Ovary (tissue), 9 donors: ENCODE measurements around the gene HPS6. TPM values are rescaled to one million over a fixed set of nuclear protein-coding genes. Genes with fewer than 3 reads are reported as not detected.

ENCODE experiments used
- DNase-seq, 5 donors: peaks; one replicate each; pipeline ENCODE4 v3.0.0-alpha.2; 2019 to 2020
- H3K27ac ChIP-seq, 2 donors: fragments of 200-600 bp; one replicate each; pipeline versions ENCODE4 v1.5.1 to v1.8.0; 2019 to 2022
- H3K27me3 ChIP-seq: fragments of 200-600 bp; one replicate; pipeline ENCODE4 v1.8.0; 2022
- H3K36me3 ChIP-seq: fragments of 200-600 bp; sonication (generic); one replicate; pipeline ENCODE4 v1.5.1; 2019
- H3K4me1 ChIP-seq: one replicate; pipeline ENCODE4 v1.8.1; 2013; ENCODE audit warnings: mild to moderate bottlenecking, moderate library complexity; ENCODE audit not compliant: insufficient read depth
- H3K4me3 ChIP-seq: fragments of 200-600 bp; sonication (generic); one replicate; pipeline ENCODE4 v1.5.1; 2017
- H3K9me3 ChIP-seq, 2 donors: fragments of 200-600 bp in 1 of 2; sonication (generic) in 1 of 2; one replicate each; pipeline versions ENCODE4 v1.5.1 to v1.8.1; 2013 to 2019; ENCODE audit warnings: mild to moderate bottlenecking in 1 of 2, moderate library complexity in 1 of 2
- EP300 ChIP-seq: sonication (generic); formaldehyde crosslinking; IDR thresholded peaks from one replicate; pipeline ENCODE4 v1.6.1; 2017; ENCODE audit warnings: antibody characterized with exemption
- POLR2A ChIP-seq: fragments of 450-650 bp; IDR thresholded peaks from one replicate; pipeline ENCODE4 v1.6.1; 2017; ENCODE audit warnings: antibody characterized with exemption, mild to moderate bottlenecking, moderate library complexity
- WGBS, 3 donors: extraction: QIAGEN DNeasy Blood & Tissue Kit in 1 of 3; methylation state at CpG; one replicate each; pipeline versions ENCODE4 v1.1.5 to v1.1.7; 2013 to 2017; 5-methylcytosine and 5-hydroxymethylcytosine counted together
- intact Hi-C, 4 donors: fragments of 100-400 bp; cut with DNase I; formaldehyde crosslinking; loops; one replicate each; pipeline versions ENCODE4 v1.11.0 to v1.15.1; 2022 to 2023
- polyA plus RNA-seq, 2 donors: library from polyadenylated mRNA; stranded (reverse); fragments of 200-250 nt in 1 of 2; fragments of 350-450 nt in 1 of 2; fragmentation: Illumina TruSeq in 1 of 2; extraction: RNeasy Lipid Tissue Mini Kit (QIAGEN cat#74804) in 1 of 2; gene quantifications; one replicate each; pipeline ENCODE4 v1.2.3, GENCODE V29; 2013 to 2014
- total RNA-seq, 7 donors: library from RNA; depleted of rRNA in 2 of 7; stranded (reverse); fragments of >200 nt in 2 of 7; fragmentation: NEBNext Ultra II Directional in 3 of 7; extraction: Animal tissue kit (Norgen Biotek cat#: 25700) in 3 of 7; gene quantifications; one replicate each; pipeline versions ENCODE4 v1.1.0 to v1.2.4, GENCODE V29; 2016 to 2023
- TF ChIP-seq, protein P1 (sequence below), 3 donors: fragments of 450-650 bp in 2 of 3; fragments of 200-600 bp in 1 of 3; IDR thresholded peaks; one replicate each; pipeline versions ENCODE4 v1.5.1 to v1.8.0; 2016 to 2022; ENCODE audit warnings: antibody characterized with exemption in 3 of 3, mild to moderate bottlenecking in 1 of 3
- donor health status: DM: no; HTN: no; CAD: no; lungs with moderate emphysema.
- donor health status: DM: no; HTN: no; CAD: no.
- donor health status: Bipolar disorder and iron deficiency.
- donor health status: DM: yes; HTN: yes; CAD: no.
- donor health status: DM: no; HTN: no; CAD: no.
- donor health status: DM: yes; HTN: yes; CAD: no.

Gene HPS6
- total and polyA plus RNA-seq, 9 donors, result 2.6 to 20.9 (median 15.3) TPM

DNA sequence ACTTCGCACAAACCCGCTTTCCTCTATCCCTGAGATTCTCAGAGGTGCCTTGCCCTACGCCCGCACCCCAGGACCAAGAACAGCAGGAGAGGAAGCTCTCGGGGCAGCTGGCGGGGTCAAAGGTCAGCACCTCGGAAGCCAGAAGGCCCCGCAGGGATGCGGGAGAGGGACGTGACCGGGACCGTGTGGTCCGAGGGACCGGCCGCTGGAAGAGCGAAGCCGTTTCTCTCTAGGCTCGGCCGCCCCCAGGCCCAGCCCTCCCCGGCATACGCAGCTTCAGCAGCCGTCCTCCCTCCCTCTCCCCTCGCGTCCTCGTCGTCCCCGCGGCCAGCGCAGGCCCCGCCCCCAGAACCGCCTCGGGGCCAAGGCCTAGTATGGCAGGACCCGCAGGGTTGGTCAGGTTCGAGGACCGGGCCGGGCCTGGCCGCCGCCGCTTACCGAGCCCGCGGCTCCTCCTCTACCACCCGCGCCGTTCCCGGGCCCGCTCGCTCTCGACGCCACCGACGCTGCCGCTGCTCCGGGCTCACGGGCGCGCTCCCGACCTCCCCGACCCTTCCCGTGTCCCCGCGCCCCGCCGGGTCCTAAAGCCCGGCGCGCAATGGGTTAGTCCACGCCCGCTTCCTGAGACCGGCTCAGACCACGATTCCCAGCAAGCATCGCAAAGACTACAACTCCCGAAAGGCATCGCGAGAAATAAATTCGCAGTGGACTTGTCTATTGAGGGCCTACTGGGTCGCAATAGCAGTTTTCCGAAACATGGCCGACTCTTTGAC is 9.3 kb upstream of the HPS6 start, which contains the start of gene ARMH3:
Gene ARMH3, minus strand, starts transcription at position 527 of the 773 bp plus-strand sequence. CDS start 16,059 bp downstream, outside the sequence.
- Histone ChIP-seq H3K36me3 (no peaks in the 10 kb centered on the region), H3K27ac (peak within 1 kb of the TSS; percentile 62 to 83), H3K4me3 (peak within 1 kb of the TSS; percentile 86), H3K9me3 (no peaks in the 10 kb centered on the region), H3K27me3 (no peaks in the 10 kb centered on the region), H3K4me1 (peaks cover 1% of the 10 kb centered on the region)
- WGBS, 3 donors, result 0 to 1% (median 0%) methylated on average over 45 to 79 of the region's 79 CpGs
- TF ChIP-seq EP300 (no peak), POLR2A (peak; percentile 68)
- TF ChIP-seq, protein P1, sequence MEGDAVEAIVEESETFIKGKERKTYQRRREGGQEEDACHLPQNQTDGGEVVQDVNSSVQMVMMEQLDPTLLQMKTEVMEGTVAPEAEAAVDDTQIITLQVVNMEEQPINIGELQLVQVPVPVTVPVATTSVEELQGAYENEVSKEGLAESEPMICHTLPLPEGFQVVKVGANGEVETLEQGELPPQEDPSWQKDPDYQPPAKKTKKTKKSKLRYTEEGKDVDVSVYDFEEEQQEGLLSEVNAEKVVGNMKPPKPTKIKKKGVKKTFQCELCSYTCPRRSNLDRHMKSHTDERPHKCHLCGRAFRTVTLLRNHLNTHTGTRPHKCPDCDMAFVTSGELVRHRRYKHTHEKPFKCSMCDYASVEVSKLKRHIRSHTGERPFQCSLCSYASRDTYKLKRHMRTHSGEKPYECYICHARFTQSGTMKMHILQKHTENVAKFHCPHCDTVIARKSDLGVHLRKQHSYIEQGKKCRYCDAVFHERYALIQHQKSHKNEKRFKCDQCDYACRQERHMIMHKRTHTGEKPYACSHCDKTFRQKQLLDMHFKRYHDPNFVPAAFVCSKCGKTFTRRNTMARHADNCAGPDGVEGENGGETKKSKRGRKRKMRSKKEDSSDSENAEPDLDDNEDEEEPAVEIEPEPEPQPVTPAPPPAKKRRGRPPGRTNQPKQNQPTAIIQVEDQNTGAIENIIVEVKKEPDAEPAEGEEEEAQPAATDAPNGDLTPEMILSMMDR (IDR thresholded peaks at IDR 0.05), result peak in 2 of 3 donors; percentile 22 to 37
- DNase-seq, result peak; percentile 89 to 92 (median 90)
- intact Hi-C loops, result no loop called here

DNA sequence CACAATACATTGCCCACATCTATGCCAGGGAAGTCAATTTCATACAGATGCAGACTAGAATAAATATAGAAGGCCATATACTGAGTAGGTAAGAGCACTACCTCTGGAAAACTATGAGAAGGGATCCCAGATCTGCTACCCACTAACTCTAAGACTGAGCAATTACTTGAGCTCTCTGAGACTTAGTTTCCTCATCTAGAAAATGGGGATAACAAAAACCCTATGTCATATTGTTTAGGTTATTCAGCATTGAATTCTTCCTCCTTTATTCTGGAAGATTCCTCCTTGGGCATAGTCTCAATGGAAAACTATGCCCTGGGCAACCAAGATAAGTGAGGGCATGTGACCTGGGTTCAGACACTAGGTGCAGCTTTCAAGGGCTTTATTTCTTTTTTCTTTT is 5.2 kb upstream of the HPS6 start:
- TF ChIP-seq, protein P1 (IDR thresholded peaks at IDR 0.05), result no peak
- TF ChIP-seq EP300 (no peak), POLR2A (no peak)
- Histone ChIP-seq H3K27ac (no peak overlapping the region), H3K27me3 (no peaks in the 10 kb centered on the region), H3K9me3 (no peaks in the 10 kb centered on the region), H3K4me3 (no peak overlapping the region), H3K4me1 (peaks cover under 1% of the 10 kb centered on the region), H3K36me3 (no peaks in the 10 kb centered on the region)
- intact Hi-C loops, result loop anchor here in 1 of 4 donors (10.0 kb wide), 1 partner anchor 55 kb away; no protein-coding TSS in a partner anchor
- no peak for DNase-seq

DNA sequence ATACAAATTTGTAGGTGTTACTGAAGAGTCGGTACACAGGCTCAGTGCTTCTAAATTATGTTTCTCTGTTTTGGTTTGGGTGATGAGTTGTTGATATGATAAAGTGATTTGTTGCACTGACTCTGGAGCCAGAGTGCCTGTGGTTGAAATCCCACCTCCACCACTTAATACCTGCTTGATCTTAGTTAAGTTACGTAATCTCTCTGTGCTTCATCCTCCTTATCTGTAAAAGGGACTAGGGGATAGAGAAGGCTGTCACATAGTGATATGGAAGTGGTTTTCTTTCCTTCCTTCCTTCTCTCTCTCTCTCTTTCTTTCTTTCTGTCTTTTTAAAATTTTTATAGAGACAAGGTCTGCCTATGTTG is 664 bp upstream of the HPS6 start:
- intact Hi-C loops, result loop anchor here in 1 of 4 donors (10.0 kb wide), 1 partner anchor 50 kb away; no protein-coding TSS in a partner anchor
- peaks cover 7% of the 10 kb centered on the region for H3K4me1 ChIP-seq
- WGBS, 3 donors, result 46 to 60% (median 49%) methylated on average over 2 of the region's 2 CpGs
- no peaks in the 10 kb centered on the region for H3K27me3 ChIP-seq
- H3K4me3 ChIP-seq, result peak overlapping the region; percentile 83
- no peak for DNase-seq
- peak overlapping the region; percentile 77 to 86 for H3K27ac ChIP-seq
- no peaks in the 10 kb centered on the region for H3K9me3 ChIP-seq
- no peaks in the 10 kb centered on the region for H3K36me3 ChIP-seq
- no peak for TF ChIP-seq POLR2A
- TF ChIP-seq EP300, result no peak
- TF ChIP-seq, protein P1 (IDR thresholded peaks at IDR 0.05), result no peak

DNA sequence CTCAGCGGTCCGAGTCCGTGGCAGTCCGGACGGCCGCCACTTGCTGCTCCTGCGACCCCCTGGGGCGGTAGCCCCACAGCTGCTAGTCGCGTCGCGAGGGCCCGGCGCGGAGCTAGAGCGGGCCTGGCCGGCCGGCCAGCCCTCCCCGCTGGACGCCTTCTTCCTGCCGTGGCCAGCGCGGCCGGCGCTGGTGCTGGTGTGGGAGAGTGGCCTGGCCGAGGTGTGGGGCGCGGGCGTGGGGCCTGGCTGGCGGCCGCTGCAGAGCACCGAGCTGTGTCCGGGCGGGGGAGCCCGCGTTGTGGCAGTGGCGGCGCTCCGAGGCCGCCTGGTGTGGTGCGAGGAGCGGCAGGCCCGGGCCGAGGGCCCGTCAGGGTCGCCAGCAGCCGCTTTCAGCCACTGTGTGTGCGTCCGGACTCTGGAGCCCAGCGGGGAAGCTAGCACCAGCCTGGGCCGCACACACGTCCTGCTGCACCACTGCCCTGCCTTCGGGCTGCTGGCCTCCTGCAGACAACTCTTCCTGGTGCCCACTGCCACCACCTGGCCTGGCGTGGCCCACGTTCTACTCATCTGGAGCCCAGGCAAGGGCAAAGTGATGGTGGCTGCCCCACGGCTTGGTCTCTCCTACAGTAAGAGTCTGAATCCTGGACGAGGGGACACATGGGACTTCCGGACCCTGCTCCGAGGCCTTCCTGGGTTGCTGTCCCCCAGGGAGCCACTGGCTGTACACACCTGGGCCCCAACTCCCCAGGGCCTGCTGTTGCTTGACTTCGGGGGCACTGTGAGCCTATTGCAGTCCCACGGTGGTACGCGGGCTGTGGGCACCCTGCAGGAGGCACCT is 631 bp downstream of the HPS6 start:
- Histone ChIP-seq H3K9me3 (no peaks in the 10 kb centered on the region), H3K27me3 (no peaks in the 10 kb centered on the region), H3K36me3 (no peaks in the 10 kb centered on the region), H3K4me1 (peaks cover 7% of the 10 kb centered on the region), H3K4me3 (peak overlapping the region; percentile 83), H3K27ac (peak overlapping the region; percentile 77 to 86)
- 0 to 6% (median 6%) methylated on average over 41 to 63 of the region's 63 CpGs for WGBS, 3 donors
- peak; percentile 23 to 70 (median 48) for DNase-seq
- intact Hi-C loops, result loop anchor here in 2 of 4 donors (5.0 to 10.0 kb wide), 2 partner anchors 49 to 52 kb away; no protein-coding TSS in a partner anchor
- no peak for TF ChIP-seq EP300
